Transverse colon (tissue), 4 donors: ENCODE data around the gene GET3.

Experiments
- EP300 ChIP-seq: sonication (generic); formaldehyde crosslinking; IDR thresholded peaks from one replicate; pipeline ENCODE4 v1.6.1; 2017; ENCODE audit warnings: antibody characterized with exemption, low read depth
- POLR2A ChIP-seq: fragments of 450-650 bp; IDR thresholded peaks from one replicate; pipeline ENCODE4 v1.6.1; 2016; ENCODE audit warnings: antibody characterized with exemption, mild to moderate bottlenecking, moderate library complexity
- POLR2AphosphoS5 ChIP-seq, 3 donors: sonication (generic); formaldehyde crosslinking; IDR thresholded peaks; one replicate each; pipeline ENCODE4 v1.6.1; 2016; ENCODE audit warnings: antibody characterized with exemption in 3 of 3
- TF ChIP-seq, protein P1 (sequence below), 5 experiments: fragments of 200-600 bp in 3 of 5; fragments of 450-650 bp in 2 of 5; sonication (generic) in 3 of 5; IDR thresholded peaks; 1 replicate in 2 of 5; 2 replicates in 3 of 5; pipeline ENCODE4 v1.5.1; 2016 to 2017; ENCODE audit warnings: antibody characterized with exemption in 5 of 5, inconsistent platforms in 3 of 5, mild to moderate bottlenecking in 2 of 5, moderate library complexity in 1 of 5

DNA sequence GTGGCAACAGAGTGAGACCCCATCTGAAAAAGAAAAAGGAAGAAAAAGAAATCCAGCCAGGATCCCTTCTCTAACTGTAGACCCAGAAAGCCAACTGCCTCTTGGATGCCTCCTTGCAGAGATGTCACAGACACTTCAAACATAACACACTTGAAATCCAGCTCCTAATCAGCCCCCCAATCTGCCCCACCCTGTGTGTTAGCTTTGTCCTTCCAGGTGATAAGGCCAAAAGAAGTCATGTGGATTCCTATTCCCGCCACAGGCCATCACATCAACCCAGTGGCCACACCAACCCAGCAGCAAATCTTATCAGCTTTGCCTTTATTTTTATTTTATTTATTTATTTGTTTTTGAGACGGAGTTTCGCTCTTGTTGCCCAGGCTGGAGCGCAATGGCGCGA is 22.4 kb downstream of the GET3 start:
- TF ChIP-seq, protein P1, sequence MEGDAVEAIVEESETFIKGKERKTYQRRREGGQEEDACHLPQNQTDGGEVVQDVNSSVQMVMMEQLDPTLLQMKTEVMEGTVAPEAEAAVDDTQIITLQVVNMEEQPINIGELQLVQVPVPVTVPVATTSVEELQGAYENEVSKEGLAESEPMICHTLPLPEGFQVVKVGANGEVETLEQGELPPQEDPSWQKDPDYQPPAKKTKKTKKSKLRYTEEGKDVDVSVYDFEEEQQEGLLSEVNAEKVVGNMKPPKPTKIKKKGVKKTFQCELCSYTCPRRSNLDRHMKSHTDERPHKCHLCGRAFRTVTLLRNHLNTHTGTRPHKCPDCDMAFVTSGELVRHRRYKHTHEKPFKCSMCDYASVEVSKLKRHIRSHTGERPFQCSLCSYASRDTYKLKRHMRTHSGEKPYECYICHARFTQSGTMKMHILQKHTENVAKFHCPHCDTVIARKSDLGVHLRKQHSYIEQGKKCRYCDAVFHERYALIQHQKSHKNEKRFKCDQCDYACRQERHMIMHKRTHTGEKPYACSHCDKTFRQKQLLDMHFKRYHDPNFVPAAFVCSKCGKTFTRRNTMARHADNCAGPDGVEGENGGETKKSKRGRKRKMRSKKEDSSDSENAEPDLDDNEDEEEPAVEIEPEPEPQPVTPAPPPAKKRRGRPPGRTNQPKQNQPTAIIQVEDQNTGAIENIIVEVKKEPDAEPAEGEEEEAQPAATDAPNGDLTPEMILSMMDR (IDR thresholded peaks at IDR 0.05) = no peak
- no peak for TF ChIP-seq POLR2A
- TF ChIP-seq POLR2AphosphoS5 (IDR thresholded peaks at IDR 0.05) = no peak
- TF ChIP-seq EP300 = no peak
